NCI-H1048 (cell line): Measurements from ENCODE around the gene HSFX1.

Source experiments
- DNase-seq: peaks from one replicate; lab custom pipeline; 2025; lab: John Stamatoyannopoulos, UW

HSFX1 gene

GRCh38 chrX:149804102-149804501 lies 30.2 kb downstream of the HSFX1 start:
- DNase-seq = no peak

GRCh38 chrX:149807747-149808458 lies 34.0 kb downstream of the HSFX1 start:
- no peak for DNase-seq

GRCh38 chrX:149818652-149819051 lies 44.8 kb downstream of the HSFX1 start:
- no peak for DNase-seq

GRCh38 chrX:149819371-149819770 lies 45.5 kb downstream of the HSFX1 start:
- no peak for DNase-seq

GRCh38 chrX:149825424-149825823 lies 51.6 kb downstream of the HSFX1 start:
- no peak for DNase-seq
